ENCODE results near the gene DOCK3.

- TF ChIP-seq, protein P1, sequence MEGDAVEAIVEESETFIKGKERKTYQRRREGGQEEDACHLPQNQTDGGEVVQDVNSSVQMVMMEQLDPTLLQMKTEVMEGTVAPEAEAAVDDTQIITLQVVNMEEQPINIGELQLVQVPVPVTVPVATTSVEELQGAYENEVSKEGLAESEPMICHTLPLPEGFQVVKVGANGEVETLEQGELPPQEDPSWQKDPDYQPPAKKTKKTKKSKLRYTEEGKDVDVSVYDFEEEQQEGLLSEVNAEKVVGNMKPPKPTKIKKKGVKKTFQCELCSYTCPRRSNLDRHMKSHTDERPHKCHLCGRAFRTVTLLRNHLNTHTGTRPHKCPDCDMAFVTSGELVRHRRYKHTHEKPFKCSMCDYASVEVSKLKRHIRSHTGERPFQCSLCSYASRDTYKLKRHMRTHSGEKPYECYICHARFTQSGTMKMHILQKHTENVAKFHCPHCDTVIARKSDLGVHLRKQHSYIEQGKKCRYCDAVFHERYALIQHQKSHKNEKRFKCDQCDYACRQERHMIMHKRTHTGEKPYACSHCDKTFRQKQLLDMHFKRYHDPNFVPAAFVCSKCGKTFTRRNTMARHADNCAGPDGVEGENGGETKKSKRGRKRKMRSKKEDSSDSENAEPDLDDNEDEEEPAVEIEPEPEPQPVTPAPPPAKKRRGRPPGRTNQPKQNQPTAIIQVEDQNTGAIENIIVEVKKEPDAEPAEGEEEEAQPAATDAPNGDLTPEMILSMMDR (IDR thresholded peaks at IDR 0.05), result no peak
- TF ChIP-seq POLR2A (IDR thresholded peaks at IDR 0.05) (no peak), POLR2AphosphoS5 (IDR thresholded peaks at IDR 0.05) (no peak), EP300 (IDR thresholded peaks at IDR 0.05) (no peak)
Observed at GRCh38 chr3:50805321-50805720, 130.6 kb downstream of the DOCK3 start.
